NCI-H146 (cell line): ENCODE measurements around the gene PRODH.
A peak's percentile ranks its signal among the peaks of the same experiment; 100 is the strongest.
"Not testable (repeated sequence)": the region's sequence is repeated elsewhere in the genome, so short reads cannot be mapped to it uniquely, and the experiment has no call there.

ENCODE experiments used
- DNase-seq: peaks from one replicate; lab custom pipeline; 2025; lab: John Stamatoyannopoulos, UW

PRODH gene

DNA sequence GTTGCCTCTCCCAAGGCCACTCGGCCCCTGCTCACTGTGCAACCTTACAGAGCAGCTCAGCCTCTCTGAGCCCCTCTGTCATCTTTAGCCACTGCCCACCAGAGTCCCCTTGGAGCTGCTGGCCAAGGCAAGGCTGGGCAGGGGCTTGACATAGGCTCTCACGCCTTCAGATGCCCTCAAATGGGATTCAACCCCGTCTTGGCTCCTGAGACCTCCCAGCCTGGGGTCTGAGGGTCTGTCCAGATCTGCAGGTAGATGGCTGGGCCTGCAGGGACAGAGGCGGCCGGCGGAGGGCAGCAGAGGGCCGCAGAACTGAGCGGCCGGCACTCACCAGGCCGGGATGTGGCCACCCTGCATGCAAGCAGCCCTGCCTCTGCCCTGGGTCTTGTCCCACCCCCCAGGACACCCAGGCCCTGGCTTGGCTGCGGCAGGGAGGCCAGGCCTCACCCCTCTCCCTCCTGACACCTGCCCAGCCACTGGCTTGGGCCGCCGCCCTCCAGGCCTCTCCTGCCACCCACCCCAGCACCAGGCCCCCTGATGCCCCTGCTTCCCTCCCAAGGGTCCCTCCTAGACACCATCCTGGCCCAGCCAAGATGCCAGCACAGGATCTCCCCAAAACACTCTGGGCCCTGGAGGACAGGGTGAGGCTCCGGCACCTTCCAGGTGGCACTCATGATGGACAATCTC is 18.4 kb upstream of the PRODH start:
- peak; percentile 39 for DNase-seq

DNA sequence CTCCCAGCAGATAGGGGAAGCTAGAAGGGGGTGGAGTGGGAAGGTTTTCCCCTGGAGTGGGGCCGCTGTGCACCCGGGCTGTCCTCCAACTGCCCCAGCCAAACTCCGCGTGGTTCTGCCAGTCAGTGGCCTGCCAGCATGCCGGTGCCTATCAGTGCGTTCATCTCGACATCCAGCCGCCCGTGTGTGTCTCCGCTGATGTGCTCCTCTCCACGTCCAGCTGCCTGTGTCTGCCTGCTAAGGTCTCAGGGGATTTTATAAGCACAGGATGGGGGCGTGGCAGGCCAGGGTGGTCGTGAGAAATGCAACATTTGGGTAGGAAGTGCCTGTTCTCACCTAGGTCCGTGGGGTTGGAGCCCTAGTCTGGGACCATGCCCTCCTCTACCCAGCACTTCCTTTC is 17.0 kb upstream of the PRODH start:
- not testable (repeated sequence) for DNase-seq

DNA sequence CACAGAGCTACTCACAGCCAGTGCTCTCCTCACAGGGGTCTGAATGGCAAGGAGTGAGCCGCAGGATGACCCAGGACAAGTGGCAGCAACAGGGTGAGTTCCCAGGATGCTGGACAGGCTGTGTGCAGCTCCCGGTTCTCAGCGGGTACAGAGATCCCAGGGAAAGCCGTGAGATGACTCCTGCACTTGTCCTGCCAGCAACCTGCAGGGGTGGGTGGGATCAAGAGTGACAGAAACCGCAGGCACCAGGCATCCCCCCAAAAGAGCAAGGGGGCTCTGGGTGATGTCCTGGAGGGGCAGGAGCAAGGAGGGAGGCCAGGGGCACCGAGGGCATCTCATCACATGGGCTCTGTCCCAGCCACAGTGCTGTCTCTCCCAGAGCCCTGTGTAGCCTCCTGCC is 15.9 kb upstream of the PRODH start:
- DNase-seq: no peak

DNA sequence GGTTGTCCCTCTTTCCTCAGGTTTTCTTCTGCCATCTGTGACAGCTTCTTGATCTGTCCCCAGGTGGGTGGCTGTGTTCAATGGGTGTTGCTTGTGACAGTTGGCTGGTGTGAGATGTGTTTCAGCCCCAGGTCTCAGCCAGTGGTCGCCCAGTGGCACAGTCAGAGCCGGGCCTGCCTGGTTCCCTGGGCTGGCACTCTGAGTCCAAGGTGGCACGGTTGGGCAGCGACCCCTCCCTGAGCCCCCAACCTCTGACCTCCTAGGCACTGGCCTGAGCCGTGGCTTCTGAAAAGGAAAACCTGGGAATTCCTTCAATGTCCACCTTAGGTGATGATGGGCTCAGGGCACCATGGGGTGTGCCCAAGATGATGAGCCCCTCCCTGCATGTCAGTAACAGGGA is 14.0 kb upstream of the PRODH start:
- DNase-seq: no peak

DNA sequence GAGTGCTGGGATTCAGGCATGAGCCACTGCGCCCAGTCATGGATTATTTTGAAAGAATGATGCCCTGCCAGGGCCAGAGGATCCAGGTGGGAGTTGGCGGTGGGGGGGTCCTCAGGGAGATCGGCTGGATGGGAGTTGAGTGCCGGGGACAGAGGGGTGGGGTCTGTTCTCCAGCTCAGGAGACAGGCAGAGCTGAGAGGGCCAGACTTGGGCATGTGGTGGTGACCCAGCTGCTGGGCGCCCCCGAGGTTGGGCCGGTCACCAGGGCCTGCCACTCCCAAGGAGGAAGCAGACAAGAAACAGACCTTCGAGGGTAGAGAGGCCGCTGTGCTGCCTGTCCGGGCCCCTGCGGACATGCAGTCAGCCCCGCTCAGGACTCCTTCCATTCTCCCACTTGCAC is 11.8 kb upstream of the PRODH start:
- DNase-seq: no peak

DNA sequence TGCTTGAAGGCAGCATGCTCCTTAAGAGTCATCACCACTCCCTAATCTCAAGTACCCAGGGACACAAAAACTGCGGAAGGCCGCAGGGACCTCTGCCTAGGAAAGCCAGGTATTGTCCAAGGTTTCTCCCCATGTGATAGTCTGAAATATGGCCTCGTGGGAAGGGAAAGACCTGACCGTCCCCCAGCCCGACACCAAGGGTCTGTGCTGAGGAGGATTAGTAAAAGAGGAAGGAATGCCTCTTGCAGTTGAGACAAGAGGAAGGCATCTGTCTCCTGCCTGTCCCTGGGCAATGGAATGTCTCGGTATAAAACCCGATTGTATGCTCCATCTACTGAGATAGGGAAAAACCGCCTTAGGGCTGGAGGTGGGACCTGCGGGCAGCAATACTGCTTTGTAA is 11.0 kb upstream of the PRODH start:
- DNase-seq: not testable (repeated sequence)

DNA sequence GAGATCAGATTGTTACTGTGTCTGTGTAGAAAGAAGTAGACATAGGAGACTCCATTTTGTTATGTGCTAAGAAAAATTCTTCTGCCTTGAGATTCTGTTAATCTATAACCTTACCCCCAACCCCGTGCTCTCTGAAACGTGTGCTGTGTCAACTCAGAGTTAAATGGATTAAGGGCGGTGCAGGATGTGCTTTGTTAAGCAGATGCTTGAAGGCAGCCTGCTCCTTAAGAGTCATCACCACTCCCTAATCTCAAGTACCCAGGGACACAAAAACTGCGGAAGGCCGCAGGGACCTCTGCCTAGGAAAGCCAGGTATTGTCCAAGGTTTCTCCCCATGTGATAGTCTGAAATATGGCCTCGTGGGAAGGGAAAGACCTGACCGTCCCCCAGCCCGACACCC is 2.6 kb upstream of the PRODH start:
- DNase-seq: not testable (repeated sequence)

DNA sequence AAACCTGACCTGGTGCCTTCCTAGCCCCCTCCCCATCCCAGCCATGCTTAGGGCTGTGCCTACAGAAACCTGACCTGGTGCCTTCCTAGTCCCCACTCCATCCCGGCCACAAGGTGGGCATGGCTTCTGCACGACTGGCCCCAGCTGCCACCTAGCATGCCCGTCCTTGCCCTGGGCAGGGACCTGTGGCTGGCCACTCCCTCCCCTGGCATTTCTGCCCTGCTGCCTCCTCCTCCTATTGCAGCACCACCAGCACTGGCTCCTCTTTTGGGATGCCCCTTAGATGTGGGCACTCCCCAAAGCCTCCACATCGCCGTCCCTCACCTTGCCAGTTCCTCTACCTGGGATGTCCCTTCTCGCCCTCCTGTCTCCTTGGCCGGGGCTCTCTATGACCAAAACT is 1.4 kb downstream of the PRODH start:
- DNase-seq: not testable (repeated sequence)

DNA sequence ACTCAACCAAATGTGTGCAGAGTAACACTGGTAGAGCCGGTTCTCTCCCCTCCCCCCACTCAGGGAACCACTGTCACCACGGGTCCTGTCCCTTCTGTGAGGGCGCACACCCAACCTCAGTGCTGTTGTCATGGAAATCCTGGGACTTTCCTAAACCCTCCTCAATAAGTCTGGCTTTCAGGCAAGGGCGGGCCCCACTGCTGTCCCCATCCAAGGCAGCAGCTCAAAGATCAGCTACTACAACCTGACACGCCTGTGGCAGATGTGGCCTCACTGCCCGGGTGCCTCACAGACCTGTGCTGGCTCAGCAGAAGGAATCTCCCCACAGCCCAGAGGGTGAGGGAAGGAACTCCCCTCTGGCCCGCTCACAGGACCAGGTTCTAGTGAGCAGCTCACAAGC is 2.2 kb downstream of the PRODH start:
- DNase-seq: no peak

DNA sequence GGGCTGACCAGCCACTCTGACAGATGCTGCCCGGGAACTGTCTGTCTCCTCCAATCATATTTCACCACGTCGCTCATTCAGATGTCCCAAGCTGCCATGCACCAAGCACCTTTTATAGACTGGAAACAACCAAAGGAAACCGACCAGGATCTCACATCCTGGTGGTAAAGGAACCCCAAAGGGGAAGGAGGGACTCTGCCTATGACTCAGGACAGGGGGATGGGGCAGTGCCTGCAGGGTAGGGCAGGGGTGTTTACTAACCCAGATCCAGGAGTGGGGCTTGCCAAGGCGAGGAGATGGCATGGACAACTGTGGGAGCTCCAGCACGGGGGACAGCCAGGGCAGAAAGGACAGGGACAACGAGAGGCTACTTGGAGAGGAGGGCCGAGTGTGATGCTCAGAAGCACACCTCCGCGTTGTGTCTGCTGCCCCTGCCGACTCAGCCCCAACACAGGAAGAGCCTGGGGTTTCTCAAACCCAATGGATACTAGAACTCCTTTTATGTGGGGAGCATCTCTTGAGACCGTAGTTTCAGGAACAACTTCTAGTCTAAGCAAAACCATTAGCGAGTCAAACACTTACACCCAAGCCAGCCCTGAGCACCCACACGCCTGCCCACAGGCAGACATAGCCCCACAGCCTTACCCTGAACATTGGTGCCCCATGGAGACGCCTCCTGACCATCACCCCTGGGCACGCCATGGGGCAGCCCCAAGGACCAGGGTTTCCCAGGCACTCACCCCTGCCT is 4.0 kb downstream of the PRODH start:
- no peak for DNase-seq

DNA sequence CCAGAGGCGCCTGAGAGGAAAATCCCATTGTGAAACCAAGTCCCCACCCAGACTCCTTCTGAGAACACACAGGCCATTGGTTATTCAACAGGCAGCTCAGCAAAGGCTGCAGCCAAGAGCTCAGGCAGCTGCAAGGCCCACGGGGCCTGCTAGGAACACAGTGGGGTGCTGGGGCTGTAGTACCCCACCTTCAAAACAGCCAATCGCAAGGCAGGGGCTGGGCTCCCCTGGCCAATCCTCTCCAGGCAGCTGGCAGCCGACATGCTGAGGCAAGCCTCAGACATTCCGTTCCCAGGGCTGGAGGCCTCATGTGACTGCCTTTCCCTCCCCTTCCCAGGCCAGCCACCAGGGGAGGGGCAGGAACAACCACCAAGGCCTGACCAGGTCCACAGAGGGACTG is 6.6 kb downstream of the PRODH start:
- no peak for DNase-seq

DNA sequence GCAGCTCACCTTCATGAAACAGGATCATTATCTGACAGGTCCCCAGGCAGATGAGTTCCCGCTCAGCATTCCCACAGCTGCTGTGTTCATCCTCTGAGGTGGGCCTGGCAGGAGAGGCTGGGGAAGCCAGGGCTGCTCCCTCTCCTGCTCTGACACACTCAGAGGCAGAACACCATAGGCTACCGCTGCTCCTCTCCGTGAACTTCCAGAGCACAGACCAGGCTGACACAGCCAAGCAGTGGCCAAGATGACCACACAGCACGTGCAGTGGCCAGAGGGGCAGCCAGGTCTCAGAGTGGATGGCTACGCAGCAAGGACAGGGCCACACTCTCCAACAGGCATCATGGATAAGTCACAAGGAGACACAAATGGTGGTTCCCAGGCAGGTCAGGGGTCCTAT is 8.5 kb downstream of the PRODH start:
- no peak for DNase-seq

DNA sequence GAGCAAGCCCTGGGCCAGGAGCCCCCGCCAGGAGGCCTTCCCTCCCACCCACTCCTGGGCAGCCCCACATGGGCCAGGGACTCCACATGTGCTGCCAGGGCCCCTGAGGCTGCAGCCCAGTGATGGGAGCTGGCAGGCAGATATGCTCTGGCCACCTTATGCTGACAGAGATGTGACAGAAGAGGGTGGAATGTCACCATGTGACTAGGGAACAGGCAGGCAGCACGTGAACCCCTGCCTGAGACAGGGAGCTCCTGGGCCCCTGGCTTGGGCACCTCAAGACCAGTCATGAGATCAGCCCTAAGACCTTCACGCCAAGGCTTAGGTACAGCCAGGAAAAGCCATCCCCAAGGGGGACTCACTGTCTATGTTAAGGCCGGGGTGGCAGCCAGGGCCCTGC is 9.1 kb downstream of the PRODH start:
- DNase-seq: no peak

DNA sequence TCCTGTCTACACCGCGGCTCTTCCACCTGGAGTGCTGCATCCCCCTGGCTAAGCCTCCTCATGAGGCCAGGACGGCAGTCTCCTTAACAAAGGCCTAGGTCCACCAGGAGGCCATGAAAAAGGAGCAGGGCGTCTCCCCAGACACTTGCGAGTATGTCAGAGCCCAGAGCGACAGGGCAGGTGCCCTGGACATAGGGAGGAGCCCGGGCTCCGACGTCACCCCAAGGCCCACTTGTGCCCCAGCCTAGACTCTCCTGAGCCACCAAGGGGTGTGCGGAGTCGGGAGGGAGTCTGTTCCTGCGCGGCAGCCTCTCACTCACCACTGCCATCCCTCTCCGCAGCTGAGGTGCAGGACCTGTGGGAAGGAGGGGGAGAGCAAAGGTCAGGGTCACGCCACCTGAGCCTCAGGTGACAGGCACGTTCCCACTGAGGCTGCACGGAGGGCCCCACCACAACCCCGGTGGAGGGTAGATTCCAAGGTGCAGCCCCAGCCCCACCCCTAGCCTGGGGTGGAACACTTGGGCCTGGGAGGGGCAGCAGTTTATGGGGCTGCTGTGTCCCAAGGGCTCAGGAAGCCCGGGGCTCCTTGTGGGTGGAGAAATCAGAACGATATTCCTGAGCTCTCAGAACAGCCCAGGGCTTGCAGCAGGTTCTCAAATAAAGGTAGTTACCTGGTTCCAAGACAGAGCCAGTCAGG is 10.6 kb downstream of the PRODH start:
- no peak for DNase-seq

DNA sequence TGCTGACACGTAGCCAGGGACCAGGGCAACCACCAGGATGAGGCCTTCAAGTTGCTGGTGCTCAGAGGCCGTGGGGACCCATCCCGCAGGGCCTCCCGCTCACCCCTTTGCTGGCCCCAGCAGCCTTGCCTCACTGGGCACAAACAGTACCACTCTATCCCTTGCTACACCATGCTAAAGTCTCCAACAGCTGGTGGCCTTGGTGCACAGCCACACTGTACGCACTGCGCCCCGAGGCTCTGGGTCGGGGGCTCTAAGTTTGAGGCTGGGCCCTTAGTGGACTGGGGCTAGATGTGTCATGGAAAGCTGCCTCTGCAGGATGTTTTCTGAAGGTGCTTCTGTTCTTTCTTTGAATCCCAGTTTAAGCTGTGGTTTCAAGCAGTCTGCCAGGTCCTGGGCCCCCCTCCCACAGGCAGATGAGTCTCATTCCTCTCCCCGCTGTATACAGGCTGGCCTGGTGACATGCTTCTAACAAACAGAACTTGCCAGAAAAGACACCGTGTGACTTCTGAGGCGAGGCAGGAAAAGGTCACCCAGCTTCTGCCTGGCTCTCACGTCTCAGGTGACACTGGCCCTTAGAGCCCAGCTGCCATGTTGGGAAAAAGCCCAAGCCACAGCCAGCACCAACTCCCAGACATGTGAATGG is 15.7 kb downstream of the PRODH start:
- not testable (repeated sequence) for DNase-seq

DNA sequence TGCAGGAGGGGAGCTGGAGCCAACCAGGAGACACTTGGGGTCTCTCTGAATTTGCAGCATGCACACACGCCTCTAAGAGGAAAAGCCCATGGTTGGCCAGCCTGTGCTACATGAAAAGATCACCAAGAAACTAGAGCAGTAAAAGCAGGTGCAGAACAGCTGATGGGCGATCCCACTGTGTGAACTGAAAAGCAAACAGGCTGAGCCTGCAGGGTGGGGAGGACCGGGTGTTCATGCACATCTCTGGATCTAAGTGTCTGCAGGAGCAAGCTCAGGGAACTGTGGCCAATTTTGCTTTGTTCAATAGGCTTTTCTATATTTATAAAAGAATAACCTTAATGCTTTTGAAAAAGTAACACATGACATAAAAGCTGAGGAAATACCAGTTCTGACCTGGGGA is 18.3 kb downstream of the PRODH start:
- DNase-seq: not testable (repeated sequence)

DNA sequence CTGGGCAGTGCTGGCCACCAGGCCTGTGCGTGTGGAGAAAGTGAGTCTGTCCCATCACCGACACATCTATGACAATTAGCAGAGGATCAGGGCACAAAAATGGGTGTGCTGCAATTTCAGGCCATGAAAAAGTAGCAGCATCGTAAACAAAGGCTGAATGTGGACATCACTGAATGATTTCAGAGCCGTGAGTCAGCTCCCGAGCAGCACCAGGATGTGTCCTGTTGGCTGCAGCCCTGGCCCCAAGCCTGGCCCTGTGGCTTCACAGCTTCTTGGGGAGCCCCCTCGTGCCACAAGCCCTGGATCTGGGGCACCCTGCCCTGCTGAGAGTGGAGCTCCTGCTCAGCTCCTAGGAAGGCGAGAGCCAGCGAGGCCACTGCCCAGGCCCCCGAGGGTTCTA is 20.5 kb downstream of the PRODH start:
- DNase-seq: not testable (repeated sequence)

DNA sequence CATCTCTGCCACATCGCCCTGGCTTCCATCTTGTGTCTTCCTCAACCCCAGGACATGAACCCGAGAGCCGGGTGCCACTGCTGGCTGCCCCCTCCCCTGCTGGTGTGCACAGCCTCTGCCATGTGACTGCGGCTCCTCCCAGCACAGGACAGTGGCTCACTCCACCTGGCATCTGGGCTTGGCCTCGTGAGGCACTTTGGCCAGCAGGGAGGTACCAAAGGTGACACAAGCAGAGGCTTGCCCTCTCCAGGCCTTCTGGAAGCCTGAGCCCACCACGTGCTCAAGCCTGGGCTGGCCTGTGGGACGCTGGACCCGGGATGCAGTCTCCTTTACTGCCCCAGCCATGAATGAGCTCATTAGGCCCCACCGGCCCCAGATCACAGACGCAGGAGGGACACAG is 21.5 kb downstream of the PRODH start:
- not testable (repeated sequence) for DNase-seq

DNA sequence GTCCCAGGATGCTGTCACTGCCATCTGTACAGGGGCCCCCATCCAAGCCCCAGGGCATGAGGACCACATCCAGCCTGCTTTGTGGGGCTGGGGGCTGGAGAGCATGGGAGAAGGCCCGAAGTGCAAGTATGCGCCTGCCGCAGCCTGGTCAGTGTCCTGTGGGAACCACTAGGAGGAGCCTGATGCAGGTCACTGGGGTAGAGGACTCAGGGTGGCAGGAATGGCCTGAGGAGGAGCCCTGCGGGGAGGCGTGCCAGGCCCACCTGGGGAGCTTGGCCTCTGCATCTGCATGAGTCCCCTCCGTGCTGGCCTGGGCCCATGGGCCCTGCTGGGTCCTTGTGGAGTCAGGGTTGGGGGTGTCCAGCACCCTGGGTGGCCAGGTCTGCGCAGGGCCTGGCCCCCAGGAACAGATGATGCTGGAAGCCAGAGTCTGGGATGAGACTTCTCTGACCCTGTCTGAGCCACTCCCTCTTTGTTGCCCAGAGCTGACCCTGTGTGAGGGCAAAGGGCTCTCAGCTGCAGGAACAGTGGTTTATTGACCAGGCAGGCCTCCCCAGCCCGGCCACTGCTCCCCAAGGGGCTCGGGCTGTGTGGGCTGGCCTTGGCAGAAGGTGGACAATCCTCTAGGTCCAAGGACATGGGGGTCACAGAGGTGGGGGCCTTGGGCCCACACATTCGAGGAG is 23.7 kb downstream of the PRODH start:
- not testable (repeated sequence) for DNase-seq

DNA sequence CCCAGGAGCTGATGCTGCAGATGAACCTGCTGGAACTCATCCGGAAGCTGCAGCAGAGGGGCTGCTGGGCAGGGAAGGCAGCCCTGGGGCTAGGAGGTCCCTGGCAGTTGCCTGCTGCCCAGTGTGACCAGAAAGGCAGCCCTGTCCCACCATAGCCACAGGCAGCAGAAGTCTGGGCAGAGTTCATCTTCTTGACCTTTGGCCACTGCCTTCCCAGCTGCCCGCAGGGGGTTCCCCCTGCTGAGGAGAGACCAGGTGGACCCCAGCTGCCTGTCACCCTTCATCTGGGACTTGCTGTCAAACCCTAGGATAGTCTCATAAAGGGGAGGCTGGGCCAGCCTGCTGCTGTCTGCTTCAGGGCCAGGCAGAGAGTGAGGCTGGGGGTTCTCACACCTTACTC is 24.6 kb downstream of the PRODH start:
- DNase-seq: not testable (repeated sequence)

DNA sequence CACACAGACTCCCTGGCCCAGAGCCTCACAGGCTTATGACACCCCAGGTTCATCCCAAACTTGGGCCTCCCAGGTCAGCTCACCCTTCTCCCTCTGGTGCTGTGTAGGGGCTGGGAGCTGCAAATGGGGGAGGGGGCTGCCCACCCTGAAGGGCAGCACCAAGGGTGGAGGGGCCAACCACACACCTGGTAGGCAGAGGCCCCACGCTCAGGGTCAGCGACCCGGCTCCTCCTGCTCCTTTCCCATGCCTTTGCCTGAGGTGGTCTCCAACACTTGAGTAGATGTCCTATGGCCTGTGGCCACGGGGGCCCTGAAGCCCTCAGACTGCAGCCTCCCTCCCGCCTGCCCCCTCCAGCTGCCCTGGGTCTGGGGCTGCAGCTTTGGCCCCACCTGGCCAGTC is 26.5 kb downstream of the PRODH start:
- no peak for DNase-seq

DNA sequence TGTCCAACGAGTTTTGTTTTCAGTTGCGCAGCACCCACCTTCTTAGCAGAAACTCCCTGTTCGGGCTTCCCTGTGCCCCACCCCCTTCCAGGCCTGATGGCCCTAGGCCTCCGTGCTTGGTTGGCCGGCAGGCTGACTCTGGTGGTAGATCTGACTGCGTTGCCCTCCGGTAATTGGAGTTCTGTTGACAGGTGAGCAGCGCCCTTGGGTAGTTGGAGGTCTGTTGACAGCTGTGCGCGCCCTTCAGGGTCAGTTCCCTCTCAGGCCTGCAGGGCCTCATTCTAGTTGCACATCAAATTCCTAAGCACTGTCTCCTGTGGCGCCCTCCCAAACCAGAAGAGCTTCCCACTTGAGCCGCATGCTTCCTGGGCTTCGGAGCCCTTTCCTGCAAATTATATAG is 29.2 kb downstream of the PRODH start:
- no peak for DNase-seq
